A673 (cell line): ENCODE data around the gene SNX30. TPM values are rescaled to one million over a fixed set of nuclear protein-coding genes. Genes with fewer than 3 reads are reported as not detected.

Source experiments
- BruUV-seq: library from RNA; stranded (reverse); fragments of 400-500 nt; replicated peaks from 2 replicates; lab custom pipeline; 2021; lab: Mats Ljungman, UMichigan
- CTCF ChIA-PET: fragments of 300-600 bp; sonication (Branson Sonifier 250); formaldehyde crosslinking; loops from one replicate; lab custom pipeline; 2022; ENCODE audit warnings: antibody characterized with exemption; lab: Charles Lee
- POLR2A ChIA-PET: fragments of 300-600 bp; sonication (Branson Sonifier 250); formaldehyde crosslinking; loops from one replicate; lab custom pipeline; 2022; ENCODE audit warnings: antibody characterized with exemption; ENCODE audit not compliant: low non-redundant PET; lab: Charles Lee
- DNase-seq: peaks from one replicate; pipeline ENCODE4 v3.0.0-alpha.2; 2015; ENCODE audit warnings: low spot score
- H3K27ac ChIP-seq: fragments of 200-600 bp; sonication (generic); 2 replicates; pipeline ENCODE4 v1.5.1; 2016; ENCODE audit warnings: mixed run types, low read depth, mild to moderate bottlenecking, mixed read lengths, antibody characterized with exemption, low read length; ENCODE audit not compliant: poor library complexity, severe bottlenecking
- H3K27me3 ChIP-seq: fragments of 200-600 bp; sonication (generic); replicated peaks from 2 replicates; pipeline ENCODE4 v1.6.1; 2017; ENCODE audit warnings: mixed run types, low read depth, mild to moderate bottlenecking, mixed read lengths, antibody characterized with exemption, low read length; ENCODE audit not compliant: insufficient read depth, poor library complexity
- H3K36me3 ChIP-seq: fragments of 200-600 bp; sonication (generic); 2 replicates; pipeline ENCODE4 v1.6.1; 2016; ENCODE audit warnings: mixed run types, mild to moderate bottlenecking, mixed read lengths, antibody characterized with exemption, low read length; ENCODE audit not compliant: insufficient read depth, poor library complexity, severe bottlenecking
- H3K4me1 ChIP-seq: fragments of 200-600 bp; sonication (generic); 2 replicates; pipeline ENCODE4 v1.6.1; 2017; ENCODE audit warnings: mixed run types, mild to moderate bottlenecking, mixed read lengths, antibody characterized with exemption, low read length; ENCODE audit not compliant: insufficient read depth, poor library complexity, severe bottlenecking
- H3K4me3 ChIP-seq: fragments of 200-600 bp; sonication (generic); 2 replicates; pipeline ENCODE4 v1.5.1; 2016; ENCODE audit warnings: low read depth, mixed run types, mild to moderate bottlenecking, mixed read lengths, low read length; ENCODE audit not compliant: poor library complexity, severe bottlenecking
- H3K9me3 ChIP-seq: fragments of 200-600 bp; sonication (generic); 2 replicates; pipeline ENCODE4 v1.6.1; 2016; ENCODE audit warnings: mixed run types, low read depth, mild to moderate bottlenecking, mixed read lengths, antibody characterized with exemption, low read length; ENCODE audit not compliant: poor library complexity, severe bottlenecking
- CTCF ChIP-seq: fragments of 300-800, 200-600 bp; sonication (generic); conservative IDR thresholded peaks from 2 replicates; pipeline ENCODE4 v1.5.1; 2017; ENCODE audit warnings: low read depth, mild to moderate bottlenecking, antibody characterized with exemption, low read length, moderate library complexity, mixed read lengths
- EZH2 ChIP-seq: fragments of 200-600 bp; sonication (generic); IDR thresholded peaks from 2 replicates; pipeline ENCODE4 v1.6.1; 2017; ENCODE audit warnings: borderline replicate concordance, low read depth, mild to moderate bottlenecking, mixed read lengths, antibody characterized with exemption, low read length; ENCODE audit not compliant: poor library complexity, severe bottlenecking
- intact Hi-C: fragments of 100-400 bp; cut with micrococcal nuclease; formaldehyde crosslinking; loops from one replicate; pipeline ENCODE4 v1.10.0; 2022; ENCODE audit not compliant: unreplicated experiment
- total RNA-seq: library from RNA; stranded (reverse); gene quantifications from 2 replicates; pipeline ENCODE4 v1.2.3, GENCODE V29; 2021

The SNX30 gene
- total RNA-seq, 1 experiment from 2014 or later, result 6.1 TPM

GRCh38 chr9:112894699-112895098, 144.1 kb downstream of the SNX30 start:
- no TSS peak for BruUV-seq
- TF ChIP-seq EZH2 (no peak), CTCF (no peak)
- peaks cover 50% of the 10 kb centered on the region for H3K27me3 ChIP-seq
- no peak for DNase-seq
- H3K4me1 ChIP-seq, result no peaks in the 10 kb centered on the region
- no peak overlapping the region for H3K27ac ChIP-seq
- H3K36me3 ChIP-seq, result no peaks in the 10 kb centered on the region
- ChIA-PET CTCF (no interaction called here), POLR2A (no interaction called here)
- no peaks in the 10 kb centered on the region for H3K9me3 ChIP-seq
- intact Hi-C loops, result no loop called here
- H3K4me3 ChIP-seq, result no peak overlapping the region

DNA sequence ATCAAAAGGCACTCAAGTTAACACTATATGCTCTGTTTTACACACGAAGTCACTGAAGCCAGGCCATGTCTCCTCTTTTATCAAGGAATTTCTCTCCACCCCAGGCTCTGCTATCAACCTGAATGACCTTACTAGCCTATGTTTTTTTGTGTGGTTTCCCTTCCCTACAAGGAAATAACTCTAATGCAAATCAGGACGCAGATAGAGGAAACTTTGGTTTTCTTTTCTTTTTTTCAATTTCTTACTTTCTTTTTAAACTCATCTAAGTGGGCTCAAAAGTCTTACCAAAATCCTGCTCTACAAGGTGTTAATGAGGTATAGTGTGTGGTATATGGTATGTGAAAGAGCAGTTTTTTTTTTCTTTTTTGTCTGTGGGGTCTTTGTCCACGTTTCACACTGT, 145.6 kb downstream of the SNX30 start:
- DNase-seq, result no peak
- ChIA-PET POLR2A (no interaction called here), CTCF (no interaction called here)
- Histone ChIP-seq H3K27me3 (peaks cover 38% of the 10 kb centered on the region), H3K9me3 (no peaks in the 10 kb centered on the region), H3K36me3 (no peaks in the 10 kb centered on the region), H3K4me1 (no peaks in the 10 kb centered on the region), H3K4me3 (no peak overlapping the region), H3K27ac (no peak overlapping the region)
- intact Hi-C loops, result no loop called here
- BruUV-seq, result no TSS peak
- TF ChIP-seq EZH2 (no peak), CTCF (no peak)

DNA sequence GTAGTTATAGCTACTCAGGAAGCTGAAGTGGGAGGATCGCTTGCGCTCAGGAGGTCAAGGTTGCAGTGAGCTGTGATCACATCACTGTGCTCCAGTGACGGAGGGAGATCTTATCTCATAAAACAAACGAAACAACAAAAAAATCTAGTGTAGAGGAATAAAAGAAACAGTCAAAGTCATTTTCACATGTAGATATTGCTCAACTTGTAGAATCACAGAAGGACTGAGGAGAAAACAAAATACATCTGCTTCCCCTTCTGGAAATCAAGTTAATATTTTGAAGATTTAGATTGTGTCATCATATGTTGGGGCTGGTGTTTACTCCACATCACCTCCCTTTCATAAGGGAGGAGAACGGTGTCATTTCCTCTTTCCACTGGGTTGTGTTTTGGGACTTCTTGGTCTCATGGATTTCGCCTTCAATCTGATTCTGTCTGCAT, 148.3 kb downstream of the SNX30 start:
- DNase-seq, result no peak
- POLR2A ChIA-PET, result no interaction called here
- CTCF ChIA-PET, result no interaction called here
- H3K27ac ChIP-seq, result no peak overlapping the region
- no peaks in the 10 kb centered on the region for H3K9me3 ChIP-seq
- peaks cover 29% of the 10 kb centered on the region for H3K27me3 ChIP-seq
- no peaks in the 10 kb centered on the region for H3K4me1 ChIP-seq
- no peak overlapping the region for H3K4me3 ChIP-seq
- no peak for TF ChIP-seq CTCF
- no peak for TF ChIP-seq EZH2
- no TSS peak for BruUV-seq
- no peaks in the 10 kb centered on the region for H3K36me3 ChIP-seq
- intact Hi-C loops, result no loop called here
